WTC11 (cell line): ENCODE data around the gene ARAP3. TPM values are rescaled to one million over a fixed set of nuclear protein-coding genes. Genes with fewer than 3 reads are reported as not detected.

Experiments
- ATAC-seq: fragments of 200-7000 bp; cut with Tn5 transposase; 2 replicates; pipeline ENCODE4 v1.10.0; 2021; ENCODE audit warnings: mild to moderate bottlenecking, moderate library complexity
- CTCF ChIA-PET: fragments of 300-600 bp; sonication (Branson Sonifier 250); formaldehyde crosslinking; loops from one replicate; lab custom pipeline; 2021; ENCODE audit warnings: antibody characterized with exemption; lab: Charles Lee
- POLR2A ChIA-PET: fragments of 350-600 bp; sonication (Branson Sonifier 250); formaldehyde crosslinking; loops from one replicate; lab custom pipeline; 2021; ENCODE audit warnings: antibody characterized with exemption; lab: Charles Lee
- DNase-seq: peaks from one replicate; pipeline ENCODE4 v3.0.0; 2021; ENCODE audit warnings: low spot score
- H3K27ac Mint-ChIP-seq: 2 replicates; pipeline ENCODE4 v1.8.0; 2021; ENCODE audit warnings: mixed read lengths
- H3K27me3 Mint-ChIP-seq: 2 replicates; pipeline ENCODE4 v1.8.0; 2021; ENCODE audit warnings: low read depth, mild to moderate bottlenecking, moderate library complexity, mixed read lengths
- H3K36me3 Mint-ChIP-seq: 2 replicates; pipeline ENCODE4 v1.8.0; 2021; ENCODE audit warnings: mixed read lengths
- H3K4me1 Mint-ChIP-seq: 2 replicates; pipeline ENCODE4 v1.8.0; 2022; ENCODE audit warnings: mixed read lengths
- H3K4me3 Mint-ChIP-seq: 2 replicates; pipeline ENCODE4 v1.8.0; 2021; ENCODE audit warnings: mild to moderate bottlenecking, moderate library complexity, mixed read lengths
- H3K9me3 Mint-ChIP-seq: 2 replicates; pipeline ENCODE4 v1.8.0; 2021; ENCODE audit warnings: mixed read lengths
- CREB1 ChIP-seq: sonication (generic); formaldehyde crosslinking; IDR thresholded peaks from 2 replicates; pipeline ENCODE4 v1.8.0; 2023; ENCODE audit warnings: mild to moderate bottlenecking, missing genetic modification reagents
- ESRRA ChIP-seq: sonication (generic); formaldehyde crosslinking; IDR thresholded peaks from 2 replicates; pipeline ENCODE4 v1.8.1; 2022; ENCODE audit warnings: mild to moderate bottlenecking, missing genetic modification reagents, borderline replicate concordance
- JUN ChIP-seq: sonication (generic); formaldehyde crosslinking; IDR thresholded peaks from 2 replicates; pipeline ENCODE4 v1.8.0; 2023; ENCODE audit warnings: mild to moderate bottlenecking, missing genetic modification reagents
- RELA ChIP-seq: sonication (generic); formaldehyde crosslinking; IDR thresholded peaks from 2 replicates; pipeline ENCODE4 v1.8.1; 2022; ENCODE audit warnings: missing genetic modification reagents, mild to moderate bottlenecking, borderline replicate concordance
- RORB ChIP-seq: fragments of 250-450 bp; sonication (Bioruptor Pico); IDR thresholded peaks from 2 replicates; pipeline ENCODE4 v1.9.0; 2021; ENCODE audit warnings: mild to moderate bottlenecking
- TEAD4 ChIP-seq: sonication (generic); formaldehyde crosslinking; IDR thresholded peaks from 2 replicates; pipeline ENCODE4 v1.8.0; 2022; ENCODE audit warnings: mild to moderate bottlenecking, missing genetic modification reagents
- ZNF138 ChIP-seq: sonication (generic); formaldehyde crosslinking; conservative IDR thresholded peaks from 2 replicates; pipeline ENCODE4 v1.8.1; 2022; ENCODE audit warnings: mild to moderate bottlenecking, moderate library complexity, missing genetic modification reagents
- total RNA-seq: library from RNA; stranded (reverse); gene quantifications from 3 replicates; pipeline ENCODE4 v1.2.3, GENCODE V29; 2021
- TF ChIP-seq, protein P1 (sequence below): sonication (generic); formaldehyde crosslinking; IDR thresholded peaks from 2 replicates; pipeline ENCODE4 v1.8.1; 2023; ENCODE audit warnings: mild to moderate bottlenecking, moderate library complexity, missing genetic modification reagents
- TF ChIP-seq, protein P2 (sequence below): sonication (generic); formaldehyde crosslinking; IDR thresholded peaks from 2 replicates; pipeline ENCODE4 v1.8.0; 2022; ENCODE audit warnings: mild to moderate bottlenecking, missing genetic modification reagents
- TF ChIP-seq, protein P3 (sequence below): sonication (generic); formaldehyde crosslinking; IDR thresholded peaks from 2 replicates; pipeline ENCODE4 v1.8.1; 2023; ENCODE audit warnings: mild to moderate bottlenecking, missing genetic modification reagents
- TF ChIP-seq, protein P4 (sequence below): sonication (generic); formaldehyde crosslinking; IDR thresholded peaks from 2 replicates; pipeline ENCODE4 v1.8.0; 2023; ENCODE audit warnings: missing genetic modification reagents, mild to moderate bottlenecking, borderline replicate concordance
- TF ChIP-seq, protein P5 (sequence below): sonication (generic); formaldehyde crosslinking; IDR thresholded peaks from 2 replicates; pipeline ENCODE4 v1.8.1; 2023; ENCODE audit warnings: mild to moderate bottlenecking, missing genetic modification reagents, borderline replicate concordance
- TF ChIP-seq, protein P6 (sequence below): sonication (generic); formaldehyde crosslinking; IDR thresholded peaks from 2 replicates; pipeline ENCODE4 v1.8.1; 2022; ENCODE audit warnings: mild to moderate bottlenecking, moderate library complexity, missing genetic modification reagents

The ARAP3 gene
- total RNA-seq, 1 experiment from 2014 or later = 60.4 TPM

DNA sequence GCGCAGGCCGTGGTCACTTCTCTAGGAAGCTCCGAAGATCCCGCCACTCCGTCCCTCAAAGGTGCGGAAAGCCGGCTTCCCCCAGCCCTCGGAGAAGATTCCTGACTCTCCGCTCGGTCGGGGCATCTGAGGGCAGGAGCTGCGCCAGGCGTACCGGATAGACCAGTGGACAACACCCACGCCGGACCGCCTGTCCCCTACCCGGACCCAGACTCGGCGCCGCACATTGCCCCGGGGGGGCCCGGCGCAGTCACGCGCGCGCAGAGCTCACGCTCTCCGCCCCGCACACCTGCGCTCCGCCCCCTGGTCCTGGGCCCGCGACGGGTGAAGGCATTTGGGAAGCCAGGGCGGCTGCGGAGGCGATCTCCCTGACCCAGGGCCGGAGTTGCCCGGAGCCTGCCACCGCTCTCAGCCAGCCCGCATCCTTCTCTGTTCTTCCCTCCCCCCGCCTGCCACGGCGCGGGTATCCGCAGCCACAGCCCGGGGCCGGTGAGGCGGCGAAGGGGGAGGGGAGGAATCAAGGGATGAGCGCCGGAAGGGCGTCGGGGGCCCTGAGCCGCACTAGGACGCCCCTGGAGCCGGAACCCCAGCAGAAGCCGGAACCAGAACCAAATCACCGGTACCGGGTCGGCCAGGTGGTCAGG lies 44.8 kb downstream of the ARAP3 start:
- peak overlapping the region; percentile 81 for H3K4me3 Mint-ChIP-seq
- H3K36me3 Mint-ChIP-seq = peaks cover 12% of the 10 kb centered on the region
- ChIA-PET CTCF (interaction anchor here (0.5 to 3.9 kb wide), 36 partner anchors 8 to 455 kb away, joined by 3 to 106 read pairs (median 5); partner anchors contain the start of genes ARAP3, DELE1, DIAPH1 and FCHSD1), POLR2A (interaction anchor here (0.5 to 3.3 kb wide), 13 partner anchors 12 to 543 kb away, joined by 3 to 36 read pairs (median 4); partner anchors contain the start of genes ARAP3, DIAPH1, FCHSD1 and PCDHB2)
- DNase-seq (peak; percentile 52), ATAC-seq (peak; percentile 10)
- no peaks in the 10 kb centered on the region for H3K27me3 Mint-ChIP-seq
- TF ChIP-seq ESRRA (CRISPR knock-in tag) = peak; percentile 16; the same call in 1 of the 2 replicates
- TF ChIP-seq, protein P1, sequence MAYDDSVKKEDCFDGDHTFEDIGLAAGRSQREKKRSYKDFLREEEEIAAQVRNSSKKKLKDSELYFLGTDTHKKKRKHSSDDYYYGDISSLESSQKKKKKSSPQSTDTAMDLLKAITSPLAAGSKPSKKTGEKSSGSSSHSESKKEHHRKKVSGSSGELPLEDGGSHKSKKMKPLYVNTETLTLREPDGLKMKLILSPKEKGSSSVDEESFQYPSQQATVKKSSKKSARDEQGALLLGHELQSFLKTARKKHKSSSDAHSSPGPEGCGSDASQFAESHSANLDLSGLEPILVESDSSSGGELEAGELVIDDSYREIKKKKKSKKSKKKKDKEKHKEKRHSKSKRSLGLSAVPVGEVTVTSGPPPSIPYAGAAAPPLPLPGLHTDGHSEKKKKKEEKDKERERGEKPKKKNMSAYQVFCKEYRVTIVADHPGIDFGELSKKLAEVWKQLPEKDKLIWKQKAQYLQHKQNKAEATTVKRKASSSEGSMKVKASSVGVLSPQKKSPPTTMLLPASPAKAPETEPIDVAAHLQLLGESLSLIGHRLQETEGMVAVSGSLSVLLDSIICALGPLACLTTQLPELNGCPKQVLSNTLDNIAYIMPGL (CRISPR knock-in tag) = peak; percentile 71
- TF ChIP-seq JUN = 0 out of 2 replicates have a peak, but pooled peaks have one; percentile 2
- TF ChIP-seq RORB = no peak
- TF ChIP-seq, protein P2, sequence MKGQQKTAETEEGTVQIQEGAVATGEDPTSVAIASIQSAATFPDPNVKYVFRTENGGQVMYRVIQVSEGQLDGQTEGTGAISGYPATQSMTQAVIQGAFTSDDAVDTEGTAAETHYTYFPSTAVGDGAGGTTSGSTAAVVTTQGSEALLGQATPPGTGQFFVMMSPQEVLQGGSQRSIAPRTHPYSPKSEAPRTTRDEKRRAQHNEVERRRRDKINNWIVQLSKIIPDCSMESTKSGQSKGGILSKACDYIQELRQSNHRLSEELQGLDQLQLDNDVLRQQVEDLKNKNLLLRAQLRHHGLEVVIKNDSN (CRISPR knock-in tag) = peak; percentile 38; the same call in 1 of the 2 replicates
- no peak for TF ChIP-seq ZNF138
- TF ChIP-seq, protein P3, sequence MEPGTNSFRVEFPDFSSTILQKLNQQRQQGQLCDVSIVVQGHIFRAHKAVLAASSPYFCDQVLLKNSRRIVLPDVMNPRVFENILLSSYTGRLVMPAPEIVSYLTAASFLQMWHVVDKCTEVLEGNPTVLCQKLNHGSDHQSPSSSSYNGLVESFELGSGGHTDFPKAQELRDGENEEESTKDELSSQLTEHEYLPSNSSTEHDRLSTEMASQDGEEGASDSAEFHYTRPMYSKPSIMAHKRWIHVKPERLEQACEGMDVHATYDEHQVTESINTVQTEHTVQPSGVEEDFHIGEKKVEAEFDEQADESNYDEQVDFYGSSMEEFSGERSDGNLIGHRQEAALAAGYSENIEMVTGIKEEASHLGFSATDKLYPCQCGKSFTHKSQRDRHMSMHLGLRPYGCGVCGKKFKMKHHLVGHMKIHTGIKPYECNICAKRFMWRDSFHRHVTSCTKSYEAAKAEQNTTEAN = 0 out of 2 replicates have a peak, but pooled peaks have one; percentile 27
- TF ChIP-seq, protein P4, sequence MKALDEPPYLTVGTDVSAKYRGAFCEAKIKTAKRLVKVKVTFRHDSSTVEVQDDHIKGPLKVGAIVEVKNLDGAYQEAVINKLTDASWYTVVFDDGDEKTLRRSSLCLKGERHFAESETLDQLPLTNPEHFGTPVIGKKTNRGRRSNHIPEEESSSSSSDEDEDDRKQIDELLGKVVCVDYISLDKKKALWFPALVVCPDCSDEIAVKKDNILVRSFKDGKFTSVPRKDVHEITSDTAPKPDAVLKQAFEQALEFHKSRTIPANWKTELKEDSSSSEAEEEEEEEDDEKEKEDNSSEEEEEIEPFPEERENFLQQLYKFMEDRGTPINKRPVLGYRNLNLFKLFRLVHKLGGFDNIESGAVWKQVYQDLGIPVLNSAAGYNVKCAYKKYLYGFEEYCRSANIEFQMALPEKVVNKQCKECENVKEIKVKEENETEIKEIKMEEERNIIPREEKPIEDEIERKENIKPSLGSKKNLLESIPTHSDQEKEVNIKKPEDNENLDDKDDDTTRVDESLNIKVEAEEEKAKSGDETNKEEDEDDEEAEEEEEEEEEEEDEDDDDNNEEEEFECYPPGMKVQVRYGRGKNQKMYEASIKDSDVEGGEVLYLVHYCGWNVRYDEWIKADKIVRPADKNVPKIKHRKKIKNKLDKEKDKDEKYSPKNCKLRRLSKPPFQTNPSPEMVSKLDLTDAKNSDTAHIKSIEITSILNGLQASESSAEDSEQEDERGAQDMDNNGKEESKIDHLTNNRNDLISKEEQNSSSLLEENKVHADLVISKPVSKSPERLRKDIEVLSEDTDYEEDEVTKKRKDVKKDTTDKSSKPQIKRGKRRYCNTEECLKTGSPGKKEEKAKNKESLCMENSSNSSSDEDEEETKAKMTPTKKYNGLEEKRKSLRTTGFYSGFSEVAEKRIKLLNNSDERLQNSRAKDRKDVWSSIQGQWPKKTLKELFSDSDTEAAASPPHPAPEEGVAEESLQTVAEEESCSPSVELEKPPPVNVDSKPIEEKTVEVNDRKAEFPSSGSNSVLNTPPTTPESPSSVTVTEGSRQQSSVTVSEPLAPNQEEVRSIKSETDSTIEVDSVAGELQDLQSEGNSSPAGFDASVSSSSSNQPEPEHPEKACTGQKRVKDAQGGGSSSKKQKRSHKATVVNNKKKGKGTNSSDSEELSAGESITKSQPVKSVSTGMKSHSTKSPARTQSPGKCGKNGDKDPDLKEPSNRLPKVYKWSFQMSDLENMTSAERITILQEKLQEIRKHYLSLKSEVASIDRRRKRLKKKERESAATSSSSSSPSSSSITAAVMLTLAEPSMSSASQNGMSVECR (CRISPR knock-in tag) = peak; percentile 15; the same call in 1 of the 2 replicates
- TF ChIP-seq, protein P5, sequence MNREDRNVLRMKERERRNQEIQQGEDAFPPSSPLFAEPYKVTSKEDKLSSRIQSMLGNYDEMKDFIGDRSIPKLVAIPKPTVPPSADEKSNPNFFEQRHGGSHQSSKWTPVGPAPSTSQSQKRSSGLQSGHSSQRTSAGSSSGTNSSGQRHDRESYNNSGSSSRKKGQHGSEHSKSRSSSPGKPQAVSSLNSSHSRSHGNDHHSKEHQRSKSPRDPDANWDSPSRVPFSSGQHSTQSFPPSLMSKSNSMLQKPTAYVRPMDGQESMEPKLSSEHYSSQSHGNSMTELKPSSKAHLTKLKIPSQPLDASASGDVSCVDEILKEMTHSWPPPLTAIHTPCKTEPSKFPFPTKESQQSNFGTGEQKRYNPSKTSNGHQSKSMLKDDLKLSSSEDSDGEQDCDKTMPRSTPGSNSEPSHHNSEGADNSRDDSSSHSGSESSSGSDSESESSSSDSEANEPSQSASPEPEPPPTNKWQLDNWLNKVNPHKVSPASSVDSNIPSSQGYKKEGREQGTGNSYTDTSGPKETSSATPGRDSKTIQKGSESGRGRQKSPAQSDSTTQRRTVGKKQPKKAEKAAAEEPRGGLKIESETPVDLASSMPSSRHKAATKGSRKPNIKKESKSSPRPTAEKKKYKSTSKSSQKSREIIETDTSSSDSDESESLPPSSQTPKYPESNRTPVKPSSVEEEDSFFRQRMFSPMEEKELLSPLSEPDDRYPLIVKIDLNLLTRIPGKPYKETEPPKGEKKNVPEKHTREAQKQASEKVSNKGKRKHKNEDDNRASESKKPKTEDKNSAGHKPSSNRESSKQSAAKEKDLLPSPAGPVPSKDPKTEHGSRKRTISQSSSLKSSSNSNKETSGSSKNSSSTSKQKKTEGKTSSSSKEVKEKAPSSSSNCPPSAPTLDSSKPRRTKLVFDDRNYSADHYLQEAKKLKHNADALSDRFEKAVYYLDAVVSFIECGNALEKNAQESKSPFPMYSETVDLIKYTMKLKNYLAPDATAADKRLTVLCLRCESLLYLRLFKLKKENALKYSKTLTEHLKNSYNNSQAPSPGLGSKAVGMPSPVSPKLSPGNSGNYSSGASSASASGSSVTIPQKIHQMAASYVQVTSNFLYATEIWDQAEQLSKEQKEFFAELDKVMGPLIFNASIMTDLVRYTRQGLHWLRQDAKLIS = no peak
- peak; percentile 84; the same call in 1 of the 2 replicates for TF ChIP-seq RELA (CRISPR knock-in tag)
- TF ChIP-seq, protein P6, sequence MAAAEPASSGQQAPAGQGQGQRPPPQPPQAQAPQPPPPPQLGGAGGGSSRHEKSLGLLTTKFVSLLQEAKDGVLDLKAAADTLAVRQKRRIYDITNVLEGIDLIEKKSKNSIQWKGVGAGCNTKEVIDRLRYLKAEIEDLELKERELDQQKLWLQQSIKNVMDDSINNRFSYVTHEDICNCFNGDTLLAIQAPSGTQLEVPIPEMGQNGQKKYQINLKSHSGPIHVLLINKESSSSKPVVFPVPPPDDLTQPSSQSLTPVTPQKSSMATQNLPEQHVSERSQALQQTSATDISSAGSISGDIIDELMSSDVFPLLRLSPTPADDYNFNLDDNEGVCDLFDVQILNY (CRISPR knock-in tag) = peak; percentile 35; the same call in 1 of the 2 replicates
- TF ChIP-seq CREB1 (CRISPR knock-in tag) = no peak
- 0 out of 2 replicates have a peak, but pooled peaks have one; percentile 19 for TF ChIP-seq TEAD4 (CRISPR knock-in tag)
- no peaks in the 10 kb centered on the region for H3K9me3 Mint-ChIP-seq
- H3K27ac Mint-ChIP-seq = no peak overlapping the region
- H3K4me1 Mint-ChIP-seq = peaks cover 26% of the 10 kb centered on the region
